ENCODE results near the gene CARD10.
A peak's percentile ranks its signal among the peaks of the same experiment; 100 is the strongest.
"Not testable (repeated sequence)": the region's sequence is repeated elsewhere in the genome, so short reads cannot be mapped to it uniquely, and the experiment has no call there.

The CARD10 gene

DNA sequence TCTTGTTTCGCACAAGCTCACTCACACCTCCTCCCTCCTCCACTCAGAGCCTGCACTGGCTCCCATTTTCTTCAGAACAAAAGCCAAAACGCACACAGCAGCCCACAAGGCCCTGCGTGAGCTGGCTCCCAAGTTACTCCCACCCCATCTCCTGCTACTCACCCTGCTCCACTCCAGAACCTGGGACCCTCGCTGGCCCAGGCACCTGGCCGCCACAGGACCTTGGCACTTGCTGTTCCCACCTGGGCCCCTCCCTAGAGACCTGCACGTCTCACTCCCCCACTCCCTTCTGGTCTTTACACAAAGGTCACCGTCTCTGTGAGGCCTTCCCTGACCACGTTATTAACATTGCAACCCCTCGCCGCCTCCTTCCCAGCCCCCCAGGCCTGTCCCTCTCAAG, 32.1 kb downstream of the CARD10 start:
- DNase-seq (ENCODE audit: low read depth in 2 of 2) = no peak

DNA sequence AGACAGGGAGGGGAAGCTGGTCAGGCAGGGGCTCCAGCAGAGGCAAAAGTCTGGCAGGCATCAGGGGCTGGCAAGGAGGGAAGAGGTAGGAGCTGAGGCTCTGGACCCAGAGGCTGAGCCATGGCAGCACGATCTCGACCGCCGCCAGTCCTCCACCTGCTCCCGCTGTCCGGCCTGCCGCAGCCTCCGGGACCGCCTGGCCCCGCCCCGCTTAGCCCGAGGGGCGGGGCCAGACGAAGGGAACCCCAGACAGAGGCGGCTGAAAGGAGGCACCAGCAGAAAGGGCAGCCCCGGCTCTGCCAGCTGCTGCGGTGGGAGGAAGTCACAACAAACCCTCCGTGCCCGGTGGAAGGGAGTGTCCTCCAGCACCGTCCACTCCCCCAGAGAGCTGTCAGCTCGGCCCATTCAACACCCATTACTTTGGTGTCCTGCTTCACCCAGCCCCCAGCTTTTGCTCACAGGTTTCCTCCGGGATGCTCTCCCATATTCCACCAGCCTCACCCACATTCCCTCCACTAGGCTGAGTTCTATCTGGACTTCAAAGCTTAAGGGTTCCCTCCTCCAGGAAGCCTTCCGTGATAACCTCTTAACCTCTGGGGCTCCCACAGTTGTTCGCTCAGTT, 32.9 kb downstream of the CARD10 start, which contains the start of gene MFNG:
Gene MFNG (minus strand): TSS at position 161 of the 622 bp plus-strand sequence. CDS start 207 bp downstream, outside the sequence.
- peak; percentile 45 to 73 for DNase-seq (ENCODE audit: low read depth in 2 of 2)

GRCh38 chr22:37485395-37486223, 33.6 kb downstream of the CARD10 start:
- DNase-seq (ENCODE audit: low read depth in 2 of 2) = peak in 1 of 2 donors; percentile 9

GRCh38 chr22:37484480-37485394, 34.5 kb downstream of the CARD10 start:
- DNase-seq (ENCODE audit: low read depth in 2 of 2) = peak; percentile 57 to 67

DNA sequence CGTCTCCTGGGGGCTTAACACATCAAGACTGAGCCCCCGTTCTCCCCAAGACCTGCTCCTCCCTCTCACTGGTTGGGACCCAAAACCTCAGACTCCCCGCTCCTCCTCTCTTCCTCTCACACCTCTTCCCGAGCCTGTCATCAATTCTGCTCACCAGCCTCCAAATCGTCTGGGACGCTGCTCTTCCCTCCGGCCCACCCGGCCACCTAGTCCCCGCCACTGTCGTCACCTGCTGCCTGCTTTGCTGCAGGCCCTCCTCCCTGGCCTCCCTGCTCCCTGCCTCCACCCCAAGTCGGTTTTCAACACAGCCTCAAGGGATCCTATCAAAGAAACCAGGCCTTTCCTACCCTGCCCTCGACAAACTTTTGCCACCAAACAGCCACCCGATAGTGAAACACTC, 36.2 kb downstream of the CARD10 start:
- no peak for DNase-seq (ENCODE audit: low read depth in 2 of 2)

DNA sequence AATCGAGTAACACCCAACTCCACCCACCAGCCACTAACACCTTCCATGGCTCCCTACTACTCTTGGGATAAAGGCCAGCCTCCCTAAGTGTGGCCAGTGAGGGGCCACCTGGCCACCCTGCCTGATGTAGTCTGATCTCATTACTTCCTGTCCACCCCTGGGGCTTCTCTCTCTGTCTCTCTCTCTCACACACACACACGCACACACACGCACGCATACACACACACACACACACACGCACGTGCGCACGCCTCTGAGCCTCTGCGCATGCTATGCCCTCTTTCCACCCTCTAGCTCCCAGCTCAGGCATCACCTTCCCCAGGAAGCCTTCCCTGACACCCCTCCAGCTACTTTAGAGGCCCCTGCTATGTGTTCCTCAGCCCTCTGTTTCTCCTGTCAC, 37.0 kb downstream of the CARD10 start:
- DNase-seq (ENCODE audit: low read depth in 2 of 2) = no peak

DNA sequence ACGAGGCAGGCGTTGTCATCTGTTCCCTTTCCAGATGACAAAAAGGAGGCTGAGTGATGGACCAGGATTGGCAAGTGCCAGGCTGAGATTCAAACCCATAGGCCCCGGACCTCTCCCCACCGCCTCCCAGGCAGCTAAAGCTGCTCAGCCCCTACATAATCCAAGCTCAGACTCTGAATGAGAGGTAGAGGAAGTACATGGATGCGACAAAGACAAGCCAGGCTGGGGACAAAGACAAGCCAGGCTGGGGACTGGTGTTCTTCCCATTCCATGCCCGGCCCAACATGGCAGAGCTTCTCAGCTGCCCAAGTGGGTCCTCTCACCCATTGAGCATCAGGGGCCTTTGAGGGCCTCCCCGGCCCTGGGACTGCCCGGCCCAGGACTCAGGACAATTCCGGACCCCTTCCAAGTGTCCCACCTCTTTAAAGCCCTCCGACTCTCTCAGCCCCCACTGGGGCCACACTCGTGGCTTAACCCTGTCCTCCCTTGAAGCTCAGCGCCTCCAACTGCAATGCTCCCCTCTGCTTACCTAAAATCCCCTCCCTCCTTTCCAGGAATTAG, 37.8 kb downstream of the CARD10 start:
- DNase-seq (ENCODE audit: low read depth in 2 of 2) = no peak

GRCh38 chr22:37480387-37481346, 38.5 kb downstream of the CARD10 start:
- no peak for DNase-seq (ENCODE audit: low read depth in 2 of 2)

GRCh38 chr22:37479196-37479595, 40.0 kb downstream of the CARD10 start:
- no peak for DNase-seq (ENCODE audit: low read depth in 2 of 2)

DNA sequence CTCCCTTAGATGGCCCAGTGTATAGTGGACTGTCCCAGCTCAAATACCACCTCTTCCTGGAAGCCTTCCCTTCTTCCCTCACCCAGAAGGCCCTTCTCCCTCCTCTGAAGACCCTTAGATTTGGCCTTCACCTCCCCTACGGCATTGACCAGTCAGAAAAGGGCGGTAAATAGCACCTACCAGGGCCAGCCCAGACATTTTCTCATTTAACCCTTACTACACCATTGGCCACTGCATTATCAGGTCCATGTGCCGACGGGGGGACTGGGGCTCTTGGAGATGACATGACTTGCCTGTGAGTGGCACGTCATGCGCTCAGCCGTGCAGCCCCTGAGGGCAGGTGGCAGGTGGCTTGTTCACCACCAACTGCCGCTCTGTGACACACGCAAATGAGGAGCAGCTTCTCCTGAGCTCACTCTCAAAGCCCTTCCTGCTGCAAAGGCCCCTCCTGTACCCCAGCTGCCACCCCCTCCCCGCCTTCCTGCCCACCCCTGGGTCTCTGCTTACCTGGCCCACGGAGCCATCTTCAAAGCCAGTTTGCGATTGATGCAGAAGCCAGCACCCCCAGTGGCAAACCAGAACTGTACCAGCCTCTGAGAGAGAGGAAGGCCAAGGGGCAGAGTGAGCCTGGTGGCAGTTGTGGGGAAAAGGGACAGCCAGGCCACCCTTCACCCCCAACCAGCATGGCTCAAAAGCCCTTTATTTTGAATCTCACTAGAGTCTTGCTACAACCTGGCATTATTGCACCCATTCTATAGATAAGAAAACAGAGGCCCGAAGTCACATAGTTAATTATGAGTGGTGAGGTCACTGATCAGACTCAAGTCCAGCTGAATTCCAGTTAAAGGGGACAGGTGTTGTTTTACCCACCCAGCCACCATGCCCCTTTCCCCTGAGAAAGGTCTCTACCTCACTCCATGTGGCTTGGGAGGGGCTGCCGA, 42.6 kb downstream of the CARD10 start:
- DNase-seq (ENCODE audit: low read depth in 2 of 2) = no peak

DNA sequence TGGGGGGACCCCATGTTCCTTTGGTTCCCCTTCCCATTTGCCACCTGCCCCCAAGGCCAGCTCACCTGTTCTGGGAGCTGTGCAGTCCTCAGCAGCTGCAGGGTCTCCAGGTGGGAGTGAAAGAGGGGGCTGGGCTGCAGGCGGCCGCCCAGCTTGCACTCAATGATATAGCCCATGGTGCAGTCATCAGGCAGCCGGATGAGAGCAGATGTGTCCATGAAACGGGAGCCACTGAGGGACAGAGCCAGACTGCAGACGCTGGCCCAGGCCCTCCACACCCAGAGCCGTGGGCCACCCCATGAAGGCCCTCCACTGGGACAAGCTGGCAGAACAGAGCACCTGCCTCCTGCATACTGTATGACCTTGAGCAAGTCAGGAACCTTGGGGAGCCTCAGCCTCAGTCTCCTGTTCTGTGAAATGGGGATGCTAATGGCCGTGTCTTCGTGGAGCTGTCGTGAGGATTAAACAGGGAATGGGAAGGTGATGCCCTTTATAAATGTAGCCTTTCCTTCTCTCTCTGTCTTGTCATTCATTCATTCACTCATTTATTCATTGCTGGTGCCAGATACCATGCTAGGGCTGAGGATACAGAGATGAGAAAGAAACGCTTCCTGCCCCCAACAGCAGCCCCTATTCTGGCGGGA, 44.6 kb downstream of the CARD10 start:
- no peak for DNase-seq (ENCODE audit: low read depth in 2 of 2)

- no peak for DNase-seq (ENCODE audit: low read depth in 2 of 2)
Observed at GRCh38 chr22:37473437-37473946, 45.7 kb downstream of the CARD10 start.

GRCh38 chr22:37472418-37473006, 46.7 kb downstream of the CARD10 start:
- peak in 1 of 2 donors; percentile 17 for DNase-seq (ENCODE audit: low read depth in 2 of 2)

- DNase-seq (ENCODE audit: low read depth in 2 of 2) = no peak
Observed at GRCh38 chr22:37471727-37472417, 47.3 kb downstream of the CARD10 start.

GRCh38 chr22:37470087-37470445, 49.1 kb downstream of the CARD10 start:
- no peak for DNase-seq (ENCODE audit: low read depth in 2 of 2)

GRCh38 chr22:37469416-37470086, 49.7 kb downstream of the CARD10 start:
- no peak for DNase-seq (ENCODE audit: low read depth in 2 of 2)

- DNase-seq (ENCODE audit: low read depth in 2 of 2) = not testable (repeated sequence)
Observed at GRCh38 chr22:37468201-37468695, 51.0 kb downstream of the CARD10 start.

Measured in stimulated activated CD8-positive, alpha-beta memory T cell treated with anti-CD3 and anti-CD28 coated beads, Interleukin-7, amount 100 ng/mL, for 4 hours (primary cell).